AG04450 (cell line): ENCODE results near the gene ZNF503. TPM values are rescaled to one million over a fixed set of nuclear protein-coding genes. Genes with fewer than 3 reads are reported as not detected.

Experiments used
- CTCF ChIA-PET: fragments of 300-600, 350-600 bp; formaldehyde crosslinking; extraction: SDS; loops from one replicate; lab custom pipeline; 2022; ENCODE audit warnings: antibody characterized with exemption, inconsistent platforms; lab: Charles Lee
- POLR2A ChIA-PET: fragments of 350-600 bp; formaldehyde crosslinking; extraction: SDS; loops from one replicate; lab custom pipeline; 2021; ENCODE audit warnings: antibody characterized with exemption, inconsistent platforms; lab: Yijun Ruan, JAX
- DNase-seq: peaks from one replicate; pipeline ENCODE4 v3.0.0-alpha.2; 2011; ENCODE audit warnings: low read depth, low spot score
- H3K27ac ChIP-seq: one replicate; pipeline ENCODE4 v1.5.1; 2012; ENCODE audit warnings: low read depth, low read length, control low read depth
- H3K27me3 ChIP-seq: one replicate; pipeline ENCODE4 v1.6.0; 2012; ENCODE audit warnings: low read length; ENCODE audit not compliant: control insufficient read depth, insufficient read depth
- H3K4me3 ChIP-seq: 2 replicates; pipeline ENCODE4 v1.5.1; 2011; ENCODE audit warnings: mild to moderate bottlenecking, low read depth, low read length, control low read depth
- H3K9me3 ChIP-seq: 2 replicates; pipeline ENCODE4 v1.5.1; 2012; ENCODE audit warnings: low read length; ENCODE audit not compliant: control insufficient read depth, insufficient read depth
- CTCF ChIP-seq: IDR thresholded peaks from 2 replicates; pipeline ENCODE4 v1.5.1; 2011; ENCODE audit warnings: low read depth, low read length, control low read depth, inconsistent platforms
- polyA plus RNA-seq: library from polyadenylated mRNA; depleted of rRNA; stranded (reverse); fragments of >200 nt; gene quantifications from 2 replicates; pipeline ENCODE4 v1.2.3, GENCODE V29; 2011

ZNF503 gene
- polyA plus RNA-seq, 1 experiment, result 2.5 TPM

GRCh38 chr10:75404815-75405597 lies 3.4 kb upstream of the ZNF503 start:
- no peak for TF ChIP-seq CTCF
- peaks cover 38% of the 10 kb centered on the region for H3K9me3 ChIP-seq
- H3K4me3 ChIP-seq, result no peak overlapping the region
- ChIA-PET POLR2A (no interaction called here), CTCF (no interaction called here)
- no peak overlapping the region for H3K27ac ChIP-seq
- no peak for DNase-seq
- peaks cover 66% of the 10 kb centered on the region for H3K27me3 ChIP-seq

DNA sequence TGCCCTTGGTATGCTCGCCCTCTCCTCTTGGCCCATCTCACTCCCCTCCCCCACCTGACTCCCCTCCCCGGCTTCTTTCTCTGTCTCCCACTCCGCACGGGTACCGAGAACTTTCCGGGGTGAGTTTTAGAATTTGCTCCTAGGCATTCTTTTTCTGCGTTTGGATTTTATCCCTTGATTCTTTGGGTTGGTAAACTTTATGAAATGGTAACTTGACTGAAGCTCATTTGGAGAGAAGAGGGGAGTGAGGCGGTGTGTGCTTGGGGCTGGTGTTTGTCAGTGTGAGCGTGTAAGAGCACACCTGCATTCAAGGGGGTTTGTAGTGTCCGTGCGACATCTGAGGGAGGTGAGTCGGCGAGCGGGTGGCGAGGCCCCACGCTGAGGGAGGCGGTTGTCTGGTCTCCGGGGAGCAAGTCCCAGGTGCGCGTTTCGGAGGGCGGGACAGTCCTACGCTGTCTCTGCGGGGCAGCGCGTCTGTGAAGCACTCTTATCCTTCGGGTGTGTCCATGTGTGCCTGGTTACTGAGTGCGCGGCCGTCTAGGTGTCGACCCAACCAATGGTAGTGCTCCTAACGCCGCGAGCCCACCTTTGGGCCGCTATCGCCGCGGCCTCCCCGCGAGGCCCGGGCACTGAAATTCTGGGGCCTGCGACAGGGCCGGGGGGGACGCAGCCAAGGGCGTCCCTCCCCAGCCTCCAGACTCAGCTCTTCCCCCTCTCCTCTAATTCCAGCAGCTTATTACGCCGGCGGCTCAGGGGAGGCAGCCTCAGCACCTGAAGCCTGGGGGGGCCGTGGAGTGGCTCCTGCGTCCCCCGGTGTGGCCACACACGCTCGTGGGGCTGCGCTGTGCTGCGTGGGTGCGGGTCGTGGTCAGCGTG lies 2.6 kb upstream of the ZNF503 start:
- no peak for DNase-seq
- Histone ChIP-seq H3K27me3 (peaks cover 59% of the 10 kb centered on the region), H3K4me3 (peak overlapping the region; percentile 100), H3K9me3 (peaks cover 36% of the 10 kb centered on the region), H3K27ac (no peak overlapping the region)
- TF ChIP-seq CTCF, result no peak
- POLR2A ChIA-PET, result interaction anchor here (0.7 kb wide), 1 partner anchor 848 kb away, joined by 5 read pairs; no protein-coding TSS in a partner anchor
- CTCF ChIA-PET, result no interaction called here

GRCh38 chr10:75403144-75403938 lies 1.8 kb upstream of the ZNF503 start:
- TF ChIP-seq CTCF, result no peak

GRCh38 chr10:75402486-75403143 lies 1.1 kb upstream of the ZNF503 start:
- peak overlapping the region; percentile 73 for H3K27ac ChIP-seq
- DNase-seq, result no peak
- H3K4me3 ChIP-seq, result peak overlapping the region; percentile 100
- TF ChIP-seq CTCF, result no peak
- CTCF ChIA-PET, result interaction anchor here (3.9 kb wide), 1 partner anchor 634 kb away, joined by 13 read pairs; no protein-coding TSS in a partner anchor
- H3K9me3 ChIP-seq, result peaks cover 29% of the 10 kb centered on the region
- POLR2A ChIA-PET, result interaction anchor here (0.9 to 2.1 kb wide), 6 partner anchors 27 to 882 kb away, joined by 3 to 24 read pairs (median 6); no protein-coding TSS in a partner anchor
- H3K27me3 ChIP-seq, result peaks cover 45% of the 10 kb centered on the region

More at GRCh38 chr10:75403144-75403938, 1.8 kb upstream of the ZNF503 start:
- ChIA-PET POLR2A (interaction anchor here (2.1 kb wide), 1 partner anchor 849 kb away, joined by 24 read pairs; no protein-coding TSS in a partner anchor), CTCF (no interaction called here)
- no peak overlapping the region for H3K27ac ChIP-seq
- peak overlapping the region; percentile 100 for H3K4me3 ChIP-seq
- H3K27me3 ChIP-seq, result peaks cover 51% of the 10 kb centered on the region
- H3K9me3 ChIP-seq, result peaks cover 33% of the 10 kb centered on the region
- no peak for DNase-seq
